Endothelial cell of umbilical vein (primary cell): ENCODE data around the gene RAB6B.
A peak's percentile ranks its signal among the peaks of the same experiment; 100 is the strongest.

ENCODE experiments used
- EZH2 ChIP-seq: IDR thresholded peaks from 2 replicates; pipeline ENCODE4 v1.6.1; 2012; ENCODE audit warnings: borderline replicate concordance, low read depth, mild to moderate bottlenecking, moderate library complexity, low read length, inconsistent platforms; ENCODE audit not compliant: severe bottlenecking
- JUN ChIP-seq: IDR thresholded peaks from 2 replicates; pipeline ENCODE4 v1.6.1; 2011; ENCODE audit warnings: borderline replicate concordance, low read depth; ENCODE audit not compliant: insufficient read length, insufficient read depth
- POLR2A ChIP-seq: IDR thresholded peaks from 2 replicates; pipeline ENCODE4 v1.6.1; 2012; ENCODE audit warnings: low read depth, mild to moderate bottlenecking, control low read depth, low read length
- POLR2AphosphoS5 ChIP-seq: IDR thresholded peaks from 2 replicates; pipeline ENCODE4 v1.6.1; 2012; ENCODE audit warnings: low read depth, mild to moderate bottlenecking, control low read depth, low read length, moderate library complexity; ENCODE audit not compliant: insufficient read depth
- TF ChIP-seq, protein P1 (sequence below), 2 donors: IDR thresholded peaks; 1 replicate in 1 of 2; 2 replicates in 1 of 2; pipeline ENCODE4 v1.5.1; 2011; ENCODE audit warnings: low read length in 2 of 2, mild to moderate bottlenecking in 2 of 2, moderate library complexity in 2 of 2, control low read depth in 1 of 2, inconsistent platforms in 1 of 2, low read depth in 1 of 2; ENCODE audit not compliant: insufficient read depth in 1 of 2; ENCODE audit errors: extremely low read depth in 1 of 2
- TF ChIP-seq, protein P2 (sequence below): IDR thresholded peaks from 2 replicates; pipeline ENCODE4 v1.6.1; 2011; ENCODE audit not compliant: insufficient read depth, insufficient read length

DNA sequence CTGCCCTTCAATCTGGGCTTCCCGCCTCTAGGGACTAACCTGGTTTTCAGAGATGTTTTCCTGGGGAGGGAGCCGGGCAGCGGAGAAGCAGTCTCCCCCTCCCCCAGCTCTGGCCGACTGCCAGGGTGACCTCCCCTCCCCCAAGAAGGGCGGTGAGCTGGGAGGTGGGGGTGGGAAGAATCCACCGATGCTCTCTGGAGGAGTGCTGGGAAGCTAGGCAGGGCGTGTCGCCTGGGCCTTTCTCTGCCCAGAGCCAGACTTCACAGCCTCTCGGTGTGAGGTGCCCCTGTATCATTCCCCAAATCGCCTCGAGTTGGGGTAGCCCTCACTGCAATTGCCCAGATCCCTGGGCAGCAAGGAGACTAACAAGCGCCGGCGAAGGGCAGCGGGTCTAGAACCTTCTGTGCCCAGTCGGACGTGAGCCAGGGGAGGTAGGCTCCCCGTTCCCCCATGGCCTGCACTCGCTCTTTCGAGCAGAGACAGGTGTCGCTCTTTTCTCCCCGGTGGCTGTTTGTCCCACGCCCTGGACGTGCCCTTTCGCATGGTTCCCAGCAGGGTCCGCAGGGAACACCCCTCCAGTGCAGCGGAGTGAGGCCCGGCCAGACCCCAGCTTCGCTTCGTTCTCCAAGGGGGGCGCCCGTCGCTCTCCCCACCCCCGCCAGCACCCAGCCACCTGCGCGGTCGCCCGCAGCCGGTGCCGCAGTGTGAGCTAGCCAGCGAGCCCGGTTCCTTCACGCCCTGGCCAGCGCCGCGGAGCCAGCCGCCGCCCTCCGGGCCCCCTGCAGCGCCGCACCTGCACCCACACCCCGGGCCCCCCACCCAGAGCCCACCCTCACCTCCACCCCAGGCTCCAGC is 1.1 kb downstream of the RAB6B start:
- TF ChIP-seq EZH2 (peak; percentile 11), POLR2AphosphoS5 (no peak), POLR2A (no peak), JUN (no peak)
- TF ChIP-seq, protein P1, sequence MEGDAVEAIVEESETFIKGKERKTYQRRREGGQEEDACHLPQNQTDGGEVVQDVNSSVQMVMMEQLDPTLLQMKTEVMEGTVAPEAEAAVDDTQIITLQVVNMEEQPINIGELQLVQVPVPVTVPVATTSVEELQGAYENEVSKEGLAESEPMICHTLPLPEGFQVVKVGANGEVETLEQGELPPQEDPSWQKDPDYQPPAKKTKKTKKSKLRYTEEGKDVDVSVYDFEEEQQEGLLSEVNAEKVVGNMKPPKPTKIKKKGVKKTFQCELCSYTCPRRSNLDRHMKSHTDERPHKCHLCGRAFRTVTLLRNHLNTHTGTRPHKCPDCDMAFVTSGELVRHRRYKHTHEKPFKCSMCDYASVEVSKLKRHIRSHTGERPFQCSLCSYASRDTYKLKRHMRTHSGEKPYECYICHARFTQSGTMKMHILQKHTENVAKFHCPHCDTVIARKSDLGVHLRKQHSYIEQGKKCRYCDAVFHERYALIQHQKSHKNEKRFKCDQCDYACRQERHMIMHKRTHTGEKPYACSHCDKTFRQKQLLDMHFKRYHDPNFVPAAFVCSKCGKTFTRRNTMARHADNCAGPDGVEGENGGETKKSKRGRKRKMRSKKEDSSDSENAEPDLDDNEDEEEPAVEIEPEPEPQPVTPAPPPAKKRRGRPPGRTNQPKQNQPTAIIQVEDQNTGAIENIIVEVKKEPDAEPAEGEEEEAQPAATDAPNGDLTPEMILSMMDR (IDR thresholded peaks at IDR 0.05; ENCODE audit: extremely low read depth in 1 of 2, insufficient read depth in 1 of 2, low read depth in 1 of 2, low read length in 2 of 2), result no peak
- TF ChIP-seq, protein P2, sequence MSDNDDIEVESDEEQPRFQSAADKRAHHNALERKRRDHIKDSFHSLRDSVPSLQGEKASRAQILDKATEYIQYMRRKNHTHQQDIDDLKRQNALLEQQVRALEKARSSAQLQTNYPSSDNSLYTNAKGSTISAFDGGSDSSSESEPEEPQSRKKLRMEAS, result no peak
